ENCODE data around the gene ATP5PO. TPM values are rescaled to one million over a fixed set of nuclear protein-coding genes. Genes with fewer than 3 reads are reported as not detected.
"Not testable (repeated sequence)": the region's sequence is repeated elsewhere in the genome, so short reads cannot be mapped to it uniquely, and the experiment has no call there.

ATP5PO gene
- total RNA-seq, 2 experiments from 2014 or later: 230 TPM

DNA sequence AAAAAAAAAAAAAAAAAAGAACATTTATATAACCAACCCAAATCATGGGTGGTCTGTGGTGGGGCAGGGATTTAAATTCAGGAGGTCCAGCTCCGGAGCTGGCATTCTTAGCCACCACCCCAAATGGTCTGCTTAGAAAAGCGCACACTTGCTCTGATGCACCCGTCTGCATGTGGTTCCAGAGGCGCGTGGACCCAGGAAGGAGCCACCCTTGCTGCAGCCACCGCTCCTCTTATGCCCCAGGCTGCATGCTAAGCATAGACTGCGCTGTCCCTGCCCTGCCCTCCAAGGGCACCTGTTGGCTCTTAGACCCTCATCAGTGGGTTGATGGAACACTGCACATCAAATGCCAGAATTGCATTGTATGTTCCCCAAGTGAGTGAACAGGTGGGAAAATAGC is 41.4 kb downstream of the ATP5PO start:
- no peak overlapping the region for H3K4me3 Mint-ChIP-seq
- no peak overlapping the region for H3K27ac Mint-ChIP-seq
- CTCF ChIA-PET: no interaction called here
- no peaks in the 10 kb centered on the region for H3K9me3 Mint-ChIP-seq
- DNase-seq: no peak
- no peaks in the 10 kb centered on the region for H3K36me3 Mint-ChIP-seq (ENCODE audit: low read depth)
- H3K27me3 Mint-ChIP-seq (ENCODE audit: low read depth): peaks cover 2% of the 10 kb centered on the region
- no peaks in the 10 kb centered on the region for H3K4me1 Mint-ChIP-seq (ENCODE audit: low read depth)
- intact Hi-C loops (cut with micrococcal nuclease): no loop called here

GRCh38 chr21:33872881-33873515 is 42.6 kb downstream of the ATP5PO start:
- CTCF ChIA-PET: no interaction called here

GRCh38 chr21:33871171-33871570 is 44.4 kb downstream of the ATP5PO start:
- no peak overlapping the region for H3K27ac Mint-ChIP-seq
- H3K4me1 Mint-ChIP-seq (ENCODE audit: low read depth): peaks cover 2% of the 10 kb centered on the region
- no peaks in the 10 kb centered on the region for H3K36me3 Mint-ChIP-seq (ENCODE audit: low read depth)
- H3K9me3 Mint-ChIP-seq: no peaks in the 10 kb centered on the region
- no peak overlapping the region for H3K4me3 Mint-ChIP-seq
- DNase-seq: no peak
- no peaks in the 10 kb centered on the region for H3K27me3 Mint-ChIP-seq (ENCODE audit: low read depth)
- CTCF ChIA-PET: no interaction called here
- intact Hi-C loops (cut with micrococcal nuclease): no loop called here

More at GRCh38 chr21:33872881-33873515, 42.6 kb downstream of the ATP5PO start:
- no peaks in the 10 kb centered on the region for H3K36me3 Mint-ChIP-seq (ENCODE audit: low read depth)
- H3K9me3 Mint-ChIP-seq: no peaks in the 10 kb centered on the region
- no peaks in the 10 kb centered on the region for H3K4me1 Mint-ChIP-seq (ENCODE audit: low read depth)
- intact Hi-C loops (cut with micrococcal nuclease): no loop called here
- no peaks in the 10 kb centered on the region for H3K27me3 Mint-ChIP-seq (ENCODE audit: low read depth)
- no peak overlapping the region for H3K4me3 Mint-ChIP-seq
- H3K27ac Mint-ChIP-seq: no peak overlapping the region
- DNase-seq: no peak

DNA sequence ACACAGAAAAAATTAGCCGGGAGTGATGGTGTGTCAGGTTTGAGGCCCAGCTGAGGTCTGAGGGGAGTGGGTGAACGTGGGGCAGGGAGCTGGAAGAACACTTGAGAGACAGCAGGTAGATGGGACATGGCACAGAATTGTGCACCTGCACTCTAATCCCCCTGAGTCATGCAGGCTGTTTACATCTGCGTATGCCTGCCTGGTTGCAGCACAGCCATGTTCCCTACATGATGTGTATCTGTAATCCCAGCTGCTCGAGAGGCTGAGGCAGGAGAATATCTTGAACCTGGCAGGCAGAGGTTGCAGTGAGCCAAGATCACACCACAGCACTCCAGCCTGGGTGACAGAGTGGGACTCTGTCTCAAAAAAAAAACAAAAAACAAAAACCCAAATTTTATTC is 44.8 kb downstream of the ATP5PO start:
- no peak overlapping the region for H3K4me3 Mint-ChIP-seq
- CTCF ChIA-PET: interaction anchor here (0.9 kb wide), 1 partner anchor 471 kb away, joined by 5 read pairs; no protein-coding TSS in a partner anchor
- H3K4me1 Mint-ChIP-seq (ENCODE audit: low read depth): peaks cover 2% of the 10 kb centered on the region
- intact Hi-C loops (cut with micrococcal nuclease): no loop called here
- H3K9me3 Mint-ChIP-seq: no peaks in the 10 kb centered on the region
- no peaks in the 10 kb centered on the region for H3K27me3 Mint-ChIP-seq (ENCODE audit: low read depth)
- DNase-seq: no peak
- no peak overlapping the region for H3K27ac Mint-ChIP-seq
- H3K36me3 Mint-ChIP-seq (ENCODE audit: low read depth): no peaks in the 10 kb centered on the region

- H3K27ac Mint-ChIP-seq: no peak overlapping the region
- no peaks in the 10 kb centered on the region for H3K27me3 Mint-ChIP-seq (ENCODE audit: low read depth)
These were observed 45.7 kb downstream of the ATP5PO start for GRCh38 chr21:33869873-33870272.

GRCh38 chr21:33867868-33868267 is 47.7 kb downstream of the ATP5PO start:
- intact Hi-C loops (cut with micrococcal nuclease): not testable (repeated sequence)

More at GRCh38 chr21:33869873-33870272, 45.7 kb downstream of the ATP5PO start:
- Mint-ChIP-seq H3K4me3 (no peak overlapping the region), H3K4me1 (ENCODE audit: low read depth) (peaks cover 2% of the 10 kb centered on the region), H3K36me3 (ENCODE audit: low read depth) (no peaks in the 10 kb centered on the region), H3K9me3 (no peaks in the 10 kb centered on the region)
- no peak for DNase-seq
- CTCF ChIA-PET: interaction anchor here (0.9 to 1.1 kb wide), 2 partner anchors 24 to 472 kb away, joined by 3 to 5 read pairs; no protein-coding TSS in a partner anchor
- intact Hi-C loops (cut with micrococcal nuclease): no loop called here

DNA sequence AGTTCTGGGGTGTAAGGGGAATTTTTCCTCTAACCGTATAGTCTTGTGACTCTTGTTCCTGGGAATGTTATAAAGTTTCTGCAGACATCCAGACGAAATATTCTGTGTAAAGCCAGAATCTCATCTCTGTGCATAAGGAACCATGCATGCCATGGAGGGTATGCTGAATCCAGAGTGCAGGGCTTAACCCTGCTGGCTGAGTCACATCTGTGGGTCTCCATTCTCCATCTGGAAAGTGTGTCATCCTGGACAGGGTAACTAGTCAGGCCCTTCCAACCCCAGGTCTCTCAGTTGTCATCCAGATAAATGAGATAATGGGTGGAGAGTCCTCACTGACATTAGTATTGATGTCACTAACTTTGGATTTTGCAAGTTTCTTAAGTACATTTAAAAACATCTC is 48.8 kb downstream of the ATP5PO start:
- H3K4me1 Mint-ChIP-seq (ENCODE audit: low read depth): peaks cover 2% of the 10 kb centered on the region
- intact Hi-C loops (cut with micrococcal nuclease): no loop called here
- H3K36me3 Mint-ChIP-seq (ENCODE audit: low read depth): no peaks in the 10 kb centered on the region
- H3K4me3 Mint-ChIP-seq: no peak overlapping the region
- CTCF ChIA-PET: no interaction called here
- no peak for DNase-seq
- H3K9me3 Mint-ChIP-seq: no peaks in the 10 kb centered on the region
- no peaks in the 10 kb centered on the region for H3K27me3 Mint-ChIP-seq (ENCODE audit: low read depth)
- no peak overlapping the region for H3K27ac Mint-ChIP-seq

More at GRCh38 chr21:33867868-33868267, 47.7 kb downstream of the ATP5PO start:
- DNase-seq; CTCF ChIA-PET; H3K4me1 Mint-ChIP-seq (ENCODE audit: low read depth); H3K36me3 Mint-ChIP-seq (ENCODE audit: low read depth); H3K27me3 Mint-ChIP-seq (ENCODE audit: low read depth); H3K27ac Mint-ChIP-seq; H3K9me3 Mint-ChIP-seq: not testable (repeated sequence)
- H3K4me3 Mint-ChIP-seq: peak overlapping the region; percentile 43

GRCh38 chr21:33865996-33866575 is 49.5 kb downstream of the ATP5PO start:
- intact Hi-C loops (cut with micrococcal nuclease): no loop called here
- DNase-seq: no peak
- Mint-ChIP-seq H3K27me3 (ENCODE audit: low read depth) (no peaks in the 10 kb centered on the region), H3K9me3 (no peaks in the 10 kb centered on the region), H3K36me3 (ENCODE audit: low read depth) (no peaks in the 10 kb centered on the region), H3K27ac (no peak overlapping the region), H3K4me3 (no peak overlapping the region), H3K4me1 (ENCODE audit: low read depth) (peaks cover 2% of the 10 kb centered on the region)
- CTCF ChIA-PET: no interaction called here

DNA sequence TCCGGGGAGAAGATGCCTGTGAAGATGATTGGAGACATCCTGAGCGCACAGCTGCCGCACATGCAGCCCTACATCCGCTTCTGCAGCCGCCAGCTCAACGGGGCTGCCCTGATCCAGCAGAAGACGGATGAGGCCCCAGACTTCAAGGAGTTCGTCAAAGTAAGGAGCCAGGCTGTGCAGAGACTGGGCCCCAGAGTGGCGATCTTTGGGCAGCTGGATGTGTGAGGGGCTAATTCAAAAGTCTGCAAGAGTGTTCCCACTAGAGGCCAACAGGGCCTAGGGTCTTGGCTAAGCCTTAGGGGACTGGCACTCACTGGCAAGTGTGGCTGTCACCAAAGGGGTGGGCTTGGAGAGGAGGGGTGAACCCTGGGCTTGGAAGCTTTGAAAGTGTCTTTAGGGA is 50.4 kb downstream of the ATP5PO start:
- H3K27me3 Mint-ChIP-seq (ENCODE audit: low read depth): no peaks in the 10 kb centered on the region
- H3K9me3 Mint-ChIP-seq: no peaks in the 10 kb centered on the region
- intact Hi-C loops (cut with micrococcal nuclease): no loop called here
- H3K27ac Mint-ChIP-seq: no peak overlapping the region
- H3K4me3 Mint-ChIP-seq: no peak overlapping the region
- peaks cover 2% of the 10 kb centered on the region for H3K4me1 Mint-ChIP-seq (ENCODE audit: low read depth)
- no peak for DNase-seq
- H3K36me3 Mint-ChIP-seq (ENCODE audit: low read depth): no peaks in the 10 kb centered on the region
- CTCF ChIA-PET: no interaction called here

GRCh38 chr21:33864150-33864549 is 51.5 kb downstream of the ATP5PO start:
- CTCF ChIA-PET: interaction anchor here (0.6 kb wide), 1 partner anchor 477 kb away, joined by 8 read pairs; no protein-coding TSS in a partner anchor
- H3K27ac Mint-ChIP-seq: no peak overlapping the region

GRCh38 chr21:33863191-33863590 is 52.4 kb downstream of the ATP5PO start:
- not testable (repeated sequence) for H3K9me3 Mint-ChIP-seq

More at GRCh38 chr21:33864150-33864549, 51.5 kb downstream of the ATP5PO start:
- Mint-ChIP-seq H3K9me3 (no peaks in the 10 kb centered on the region), H3K4me1 (ENCODE audit: low read depth) (peaks cover 2% of the 10 kb centered on the region), H3K27me3 (ENCODE audit: low read depth) (no peaks in the 10 kb centered on the region), H3K4me3 (no peak overlapping the region), H3K36me3 (ENCODE audit: low read depth) (no peaks in the 10 kb centered on the region)
- intact Hi-C loops (cut with micrococcal nuclease): no loop called here
- DNase-seq: no peak

GRCh38 chr21:33861125-33861524 is 54.5 kb downstream of the ATP5PO start:
- Mint-ChIP-seq H3K4me3 (no peak overlapping the region), H3K9me3 (no peaks in the 10 kb centered on the region), H3K27me3 (ENCODE audit: low read depth) (no peaks in the 10 kb centered on the region), H3K36me3 (ENCODE audit: low read depth) (no peaks in the 10 kb centered on the region), H3K27ac (no peak overlapping the region), H3K4me1 (ENCODE audit: low read depth) (no peaks in the 10 kb centered on the region)
- CTCF ChIA-PET: no interaction called here
- DNase-seq: no peak
- intact Hi-C loops (cut with micrococcal nuclease): no loop called here

More at GRCh38 chr21:33863191-33863590, 52.4 kb downstream of the ATP5PO start:
- H3K36me3 Mint-ChIP-seq (ENCODE audit: low read depth); intact Hi-C loops (cut with micrococcal nuclease); H3K27ac Mint-ChIP-seq; CTCF ChIA-PET; DNase-seq; H3K27me3 Mint-ChIP-seq (ENCODE audit: low read depth); H3K4me1 Mint-ChIP-seq (ENCODE audit: low read depth); H3K4me3 Mint-ChIP-seq: not testable (repeated sequence)

DNA sequence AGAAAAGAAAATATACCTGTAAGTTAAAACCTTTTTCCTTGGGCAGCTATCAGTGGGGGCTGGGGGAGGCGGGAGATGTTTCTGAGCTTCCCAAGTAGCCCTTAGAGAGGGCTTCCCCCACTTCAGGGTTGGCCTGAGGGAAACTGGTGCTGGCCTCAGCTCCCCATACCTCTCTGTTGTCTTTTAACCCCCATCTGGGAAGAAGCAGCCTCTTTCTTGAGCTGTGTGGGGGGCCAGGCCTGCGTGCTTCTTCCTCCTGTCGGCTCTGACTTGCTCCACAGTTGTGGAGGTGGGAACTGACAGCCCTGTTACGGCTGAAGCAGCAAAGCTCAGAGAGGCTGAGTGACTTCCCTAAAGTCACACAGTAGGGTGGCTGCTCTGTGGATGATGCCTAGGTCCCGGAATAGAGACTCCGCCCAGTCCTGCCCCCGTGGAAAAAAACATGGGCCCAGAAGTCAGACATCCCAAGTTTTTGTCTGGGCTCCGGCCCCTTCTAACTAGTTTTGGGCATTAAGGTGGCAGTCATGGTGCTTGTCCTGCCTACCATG is 55.2 kb downstream of the ATP5PO start:
- CTCF ChIA-PET: no interaction called here
- Mint-ChIP-seq H3K27ac (no peak overlapping the region), H3K9me3 (no peaks in the 10 kb centered on the region), H3K27me3 (ENCODE audit: low read depth) (no peaks in the 10 kb centered on the region), H3K36me3 (ENCODE audit: low read depth) (no peaks in the 10 kb centered on the region), H3K4me1 (ENCODE audit: low read depth) (no peaks in the 10 kb centered on the region), H3K4me3 (no peak overlapping the region)
- no peak for DNase-seq
- intact Hi-C loops (cut with micrococcal nuclease): no loop called here

Measured in activated naive CD4-positive, alpha-beta T cell treated with anti-CD3 and anti-CD28 coated beads for 36 hours (primary cell).